Measurements from ENCODE around the gene FKRP. TPM values are rescaled to one million over a fixed set of nuclear protein-coding genes. Genes with fewer than 3 reads are reported as not detected.

FKRP gene
- total RNA-seq, 3 donors from 2014 or later (not counting 1 experiment from before 2014, with no cell fraction given), result 19.1 to 23.3 (median 19.8) TPM

DNA sequence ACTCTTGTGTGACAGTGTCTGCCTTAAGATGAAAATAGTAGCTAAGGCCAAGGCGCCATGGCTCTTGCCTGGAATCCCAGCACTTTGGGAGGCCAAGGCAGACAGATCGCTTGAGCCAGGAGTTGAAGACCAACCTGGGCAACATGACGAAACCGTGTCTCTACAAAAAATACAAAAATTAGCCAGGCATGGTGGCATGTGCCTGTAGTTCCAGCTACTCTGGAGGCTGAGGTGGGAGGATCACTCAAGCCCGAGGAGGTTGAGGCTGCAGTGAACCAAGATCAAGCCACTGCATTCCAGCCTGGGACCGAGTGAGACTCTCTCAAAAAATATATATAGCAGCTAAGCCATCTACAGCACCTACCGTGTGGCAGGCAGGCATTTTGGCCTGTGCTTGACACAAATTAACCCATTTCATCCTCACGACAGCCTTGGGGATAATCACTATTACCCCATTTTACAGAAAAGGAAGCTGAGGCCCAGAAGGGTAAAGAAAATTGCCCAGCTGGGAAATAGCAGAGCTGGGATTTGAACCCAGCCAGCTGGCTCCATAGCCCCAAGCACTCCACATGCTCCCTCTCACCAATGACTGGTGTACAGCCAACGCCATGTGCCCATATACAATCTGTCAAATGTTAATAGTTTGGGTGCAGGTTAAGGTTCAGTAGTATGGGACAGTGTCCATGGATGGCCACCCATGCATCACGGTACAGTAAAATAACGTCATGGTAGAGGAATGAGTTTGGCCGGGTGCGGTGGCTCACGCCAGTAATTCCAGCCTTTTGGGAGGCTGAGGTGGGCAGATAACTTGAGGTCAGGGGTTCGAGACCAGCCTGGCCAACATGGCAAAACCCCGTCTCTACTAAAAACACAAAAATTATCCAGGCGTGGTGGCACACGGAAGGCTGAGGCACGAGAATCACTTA lies 39.5 kb downstream of the FKRP start:
- peaks cover 62% of the 10 kb centered on the region for H3K4me1 ChIP-seq (ENCODE audit: control insufficient read depth, insufficient read depth, low read length)
- WGBS (ENCODE audit: insufficient coverage), result 78% methylated on average over 19 of the region's 19 CpGs

DNA sequence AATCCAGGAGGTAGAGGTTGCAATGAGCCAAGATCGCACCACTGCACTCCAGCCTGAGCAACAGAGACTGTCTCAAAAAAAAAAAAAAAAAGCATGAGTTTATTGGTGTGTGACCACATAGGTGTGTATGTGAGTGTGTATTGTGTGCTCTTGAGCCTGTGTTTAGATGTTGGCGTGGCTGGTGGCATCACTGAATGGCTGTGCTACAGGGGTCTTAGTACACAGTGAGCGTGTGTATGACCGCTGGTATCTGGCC lies 40.1 kb downstream of the FKRP start:
- TF ChIP-seq, protein P1, sequence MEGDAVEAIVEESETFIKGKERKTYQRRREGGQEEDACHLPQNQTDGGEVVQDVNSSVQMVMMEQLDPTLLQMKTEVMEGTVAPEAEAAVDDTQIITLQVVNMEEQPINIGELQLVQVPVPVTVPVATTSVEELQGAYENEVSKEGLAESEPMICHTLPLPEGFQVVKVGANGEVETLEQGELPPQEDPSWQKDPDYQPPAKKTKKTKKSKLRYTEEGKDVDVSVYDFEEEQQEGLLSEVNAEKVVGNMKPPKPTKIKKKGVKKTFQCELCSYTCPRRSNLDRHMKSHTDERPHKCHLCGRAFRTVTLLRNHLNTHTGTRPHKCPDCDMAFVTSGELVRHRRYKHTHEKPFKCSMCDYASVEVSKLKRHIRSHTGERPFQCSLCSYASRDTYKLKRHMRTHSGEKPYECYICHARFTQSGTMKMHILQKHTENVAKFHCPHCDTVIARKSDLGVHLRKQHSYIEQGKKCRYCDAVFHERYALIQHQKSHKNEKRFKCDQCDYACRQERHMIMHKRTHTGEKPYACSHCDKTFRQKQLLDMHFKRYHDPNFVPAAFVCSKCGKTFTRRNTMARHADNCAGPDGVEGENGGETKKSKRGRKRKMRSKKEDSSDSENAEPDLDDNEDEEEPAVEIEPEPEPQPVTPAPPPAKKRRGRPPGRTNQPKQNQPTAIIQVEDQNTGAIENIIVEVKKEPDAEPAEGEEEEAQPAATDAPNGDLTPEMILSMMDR (IDR thresholded peaks at IDR 0.05), result no peak
- 66% methylated on average over 4 of the region's 4 CpGs for WGBS (ENCODE audit: insufficient coverage)
- peak overlapping the region; percentile 95 for H3K4me3 Mint-ChIP-seq
- H3K27me3 Mint-ChIP-seq (ENCODE audit: low read depth in 2 of 2), result no peaks in the 10 kb centered on the region
- peak overlapping the region; percentile 75 for H3K4me3 ChIP-seq (ENCODE audit: low read length)
- H3K9me3 Mint-ChIP-seq, result no peaks in the 10 kb centered on the region
- no peaks in the 10 kb centered on the region for H3K9me3 ChIP-seq (ENCODE audit: control insufficient read depth, insufficient read depth, low read length)
- H3K4me1 ChIP-seq (ENCODE audit: control insufficient read depth, insufficient read depth, low read length), result peaks cover 62% of the 10 kb centered on the region
- ATAC-seq, result no peak
- DNase-seq, result no peak
- peak overlapping the region; percentile 82 for H3K27ac ChIP-seq (ENCODE audit: low read length)
- H3K36me3 Mint-ChIP-seq, result no peaks in the 10 kb centered on the region
- peak overlapping the region; percentile 92 to 99 for H3K27ac Mint-ChIP-seq
- H3K36me3 ChIP-seq (ENCODE audit: control insufficient read depth, insufficient read depth, low read length), result peaks cover 17% of the 10 kb centered on the region
- intact Hi-C loops (cut with micrococcal nuclease), result no loop called here
- H3K4me1 Mint-ChIP-seq, result peaks cover 50 to 70% of the 10 kb centered on the region in 2 donors
- H3K27me3 ChIP-seq (ENCODE audit: control insufficient read depth, insufficient read depth, low read length), result no peaks in the 10 kb centered on the region

More for the DNA sequence above, 39.5 kb downstream of the FKRP start:
- Histone ChIP-seq H3K9me3 (ENCODE audit: control insufficient read depth, insufficient read depth, low read length) (no peaks in the 10 kb centered on the region), H3K27me3 (ENCODE audit: control insufficient read depth, insufficient read depth, low read length) (no peaks in the 10 kb centered on the region), H3K36me3 (ENCODE audit: control insufficient read depth, insufficient read depth, low read length) (peaks cover 22% of the 10 kb centered on the region), H3K4me3 (ENCODE audit: low read length) (peak overlapping the region; percentile 75), H3K27ac (ENCODE audit: low read length) (peak overlapping the region; percentile 82)
- Mint-ChIP-seq H3K4me3 (peak overlapping the region; percentile 95), H3K4me1 (peaks cover 50 to 70% of the 10 kb centered on the region in 2 donors), H3K27ac (peak overlapping the region; percentile 92 to 99), H3K9me3 (no peaks in the 10 kb centered on the region), H3K36me3 (no peaks in the 10 kb centered on the region), H3K27me3 (ENCODE audit: low read depth in 2 of 2) (no peaks in the 10 kb centered on the region)
- no peak for DNase-seq
- no peak for ATAC-seq
- intact Hi-C loops (cut with micrococcal nuclease), result no loop called here
- TF ChIP-seq, protein P1 (IDR thresholded peaks at IDR 0.05), result no peak

GRCh38 chr19:46786236-46787039 lies 40.6 kb downstream of the FKRP start:
- intact Hi-C loops (cut with micrococcal nuclease), result no loop called here
- H3K4me3 Mint-ChIP-seq, result peak overlapping the region; percentile 95
- H3K27me3 Mint-ChIP-seq (ENCODE audit: low read depth in 2 of 2), result no peaks in the 10 kb centered on the region
- peak overlapping the region; percentile 82 for H3K27ac ChIP-seq (ENCODE audit: low read length)
- 3% methylated on average over 20 of the region's 20 CpGs for WGBS (ENCODE audit: insufficient coverage)
- peak overlapping the region; percentile 75 for H3K4me3 ChIP-seq (ENCODE audit: low read length)
- H3K9me3 Mint-ChIP-seq, result no peaks in the 10 kb centered on the region
- H3K9me3 ChIP-seq (ENCODE audit: control insufficient read depth, insufficient read depth, low read length), result no peaks in the 10 kb centered on the region
- ATAC-seq (peak; percentile 73 to 85 (median 74)), DNase-seq (peak; percentile 73 to 92)
- H3K36me3 Mint-ChIP-seq, result no peaks in the 10 kb centered on the region
- peak overlapping the region; percentile 92 to 99 for H3K27ac Mint-ChIP-seq
- H3K4me1 Mint-ChIP-seq, result peaks cover 50 to 70% of the 10 kb centered on the region in 2 donors
- peaks cover 15% of the 10 kb centered on the region for H3K36me3 ChIP-seq (ENCODE audit: control insufficient read depth, insufficient read depth, low read length)
- peaks cover 62% of the 10 kb centered on the region for H3K4me1 ChIP-seq (ENCODE audit: control insufficient read depth, insufficient read depth, low read length)
- TF ChIP-seq, protein P1 (IDR thresholded peaks at IDR 0.05), result no peak
- no peaks in the 10 kb centered on the region for H3K27me3 ChIP-seq (ENCODE audit: control insufficient read depth, insufficient read depth, low read length)
